KMS-11 (cell line): ENCODE measurements around the gene PCDHA8.
"Not testable (repeated sequence)": the region's sequence is repeated elsewhere in the genome, so short reads cannot be mapped to it uniquely, and the experiment has no call there.

Source experiments
- H2AFZ ChIP-seq: fragments of 200-600 bp; sonication (generic); 2 replicates; pipeline ENCODE4 v1.6.1; 2016; ENCODE audit warnings: antibody characterized with exemption, mixed run types, low read depth
- H3K27ac ChIP-seq: fragments of 200-600 bp; sonication (generic); 2 replicates; pipeline ENCODE4 v1.6.1; 2016; ENCODE audit warnings: mild to moderate bottlenecking, mixed run types
- H3K27me3 ChIP-seq: fragments of 200-600 bp; sonication (generic); 2 replicates; pipeline ENCODE4 v1.6.1; 2017; ENCODE audit warnings: mild to moderate bottlenecking, low read depth, mixed run types, moderate library complexity; ENCODE audit not compliant: insufficient read depth
- H3K36me3 ChIP-seq: fragments of 200-600 bp; sonication (generic); 2 replicates; pipeline ENCODE4 v1.6.1; 2017; ENCODE audit warnings: mild to moderate bottlenecking, mixed run types; ENCODE audit not compliant: insufficient read depth
- H3K4me1 ChIP-seq: fragments of 200-600 bp; sonication (generic); 2 replicates; pipeline ENCODE4 v1.6.1; 2016; ENCODE audit warnings: mild to moderate bottlenecking, low read depth, mixed run types; ENCODE audit not compliant: poor library complexity, severe bottlenecking
- H3K4me2 ChIP-seq: fragments of 200-600 bp; sonication (generic); 2 replicates; pipeline ENCODE4 v1.7.0; 2016; ENCODE audit warnings: mild to moderate bottlenecking, mixed run types
- H3K4me3 ChIP-seq: fragments of 200-600 bp; sonication (generic); IDR thresholded peaks from 2 replicates; pipeline ENCODE4 v1.6.1; 2017; ENCODE audit warnings: low read depth, low read length, mixed read lengths; ENCODE audit not compliant: insufficient read depth
- H3K79me2 ChIP-seq: fragments of 200-600 bp; sonication (generic); 2 replicates; pipeline ENCODE4 v1.6.1; 2016; ENCODE audit warnings: low read depth, mixed run types; ENCODE audit not compliant: insufficient read depth
- H3K9ac ChIP-seq: fragments of 200-600 bp; sonication (generic); 2 replicates; pipeline ENCODE4 v1.6.1; 2016; ENCODE audit warnings: mild to moderate bottlenecking, mixed run types
- H4K20me1 ChIP-seq: fragments of 200-600 bp; sonication (generic); 2 replicates; pipeline ENCODE4 v1.6.1; 2016; ENCODE audit warnings: mild to moderate bottlenecking, mixed run types; ENCODE audit not compliant: insufficient read depth
- CTCF ChIP-seq: fragments of 200-600 bp; sonication (generic); conservative IDR thresholded peaks from 2 replicates; pipeline ENCODE4 v1.6.1; 2017; ENCODE audit warnings: low read depth, mild to moderate bottlenecking, antibody characterized with exemption, low read length, moderate library complexity, mixed read lengths

PCDHA8 gene

GRCh38 chr5:140822281-140822629 lies 18.7 kb upstream of the PCDHA8 start:
- H2AFZ ChIP-seq, result no peak overlapping the region
- no peaks in the 10 kb centered on the region for H3K36me3 ChIP-seq
- H3K27me3 ChIP-seq, result no peaks in the 10 kb centered on the region
- no peaks in the 10 kb centered on the region for H3K4me1 ChIP-seq
- H3K4me3 ChIP-seq, result no peak overlapping the region
- H3K79me2 ChIP-seq, result no peaks in the 10 kb centered on the region
- no peaks in the 10 kb centered on the region for H4K20me1 ChIP-seq
- H3K27ac ChIP-seq, result no peak overlapping the region
- H3K9ac ChIP-seq, result no peak overlapping the region
- TF ChIP-seq CTCF, result no peak
- no peak overlapping the region for H3K4me2 ChIP-seq

GRCh38 chr5:140822969-140823368 lies 18.0 kb upstream of the PCDHA8 start:
- H3K4me3 ChIP-seq, H4K20me1 ChIP-seq, H3K27ac ChIP-seq, H3K36me3 ChIP-seq, H2AFZ ChIP-seq, H3K27me3 ChIP-seq, H3K4me2 ChIP-seq, H3K4me1 ChIP-seq, H3K9ac ChIP-seq, H3K79me2 ChIP-seq: not testable (repeated sequence)

- no peak for TF ChIP-seq CTCF
- H3K4me1 ChIP-seq, result no peaks in the 10 kb centered on the region
- H3K79me2 ChIP-seq, result no peaks in the 10 kb centered on the region
- no peaks in the 10 kb centered on the region for H4K20me1 ChIP-seq
- no peak overlapping the region for H3K9ac ChIP-seq
- H3K36me3 ChIP-seq, result no peaks in the 10 kb centered on the region
- no peak overlapping the region for H3K27ac ChIP-seq
- no peak overlapping the region for H2AFZ ChIP-seq
- no peak overlapping the region for H3K4me3 ChIP-seq
- H3K27me3 ChIP-seq, result no peaks in the 10 kb centered on the region
- no peak overlapping the region for H3K4me2 ChIP-seq
Observed at GRCh38 chr5:140823475-140823874, 17.5 kb upstream of the PCDHA8 start.

GRCh38 chr5:140827704-140828361 lies 13.2 kb upstream of the PCDHA8 start, which contains the start of gene PCDHA6:
Gene PCDHA6, plus strand, starts transcription at chr5:140827960. Its CDS starts 132 bp downstream, at chr5:140828092.
- no peak within 1 kb of the TSS for H3K27ac ChIP-seq
- no peak within 1 kb of the TSS for H2AFZ ChIP-seq
- H3K79me2 ChIP-seq, result no peaks in the 10 kb centered on the region
- H3K4me1 ChIP-seq, result no peaks in the 10 kb centered on the region
- no peak for TF ChIP-seq CTCF
- H3K9ac ChIP-seq, result no peak within 1 kb of the TSS
- no peaks in the 10 kb centered on the region for H4K20me1 ChIP-seq
- H3K27me3 ChIP-seq, result no peaks in the 10 kb centered on the region
- no peaks in the 10 kb centered on the region for H3K36me3 ChIP-seq
- H3K4me3 ChIP-seq, result no peak within 1 kb of the TSS
- H3K4me2 ChIP-seq, result no peak within 1 kb of the TSS

- H3K36me3 ChIP-seq, result no peaks in the 10 kb centered on the region
- H3K4me2 ChIP-seq, result no peak overlapping the region
- H3K79me2 ChIP-seq, result no peaks in the 10 kb centered on the region
- H3K4me1 ChIP-seq, result no peaks in the 10 kb centered on the region
- no peak for TF ChIP-seq CTCF
- no peaks in the 10 kb centered on the region for H3K27me3 ChIP-seq
- no peaks in the 10 kb centered on the region for H4K20me1 ChIP-seq
- H3K27ac ChIP-seq, result no peak overlapping the region
- H2AFZ ChIP-seq, result no peak overlapping the region
- no peak overlapping the region for H3K4me3 ChIP-seq
- no peak overlapping the region for H3K9ac ChIP-seq
Observed at GRCh38 chr5:140828362-140828737, 12.6 kb upstream of the PCDHA8 start.

- H3K27ac ChIP-seq, H3K36me3 ChIP-seq, H2AFZ ChIP-seq, H3K4me2 ChIP-seq, H3K79me2 ChIP-seq, H3K4me3 ChIP-seq, H4K20me1 ChIP-seq, H3K27me3 ChIP-seq, H3K9ac ChIP-seq, H3K4me1 ChIP-seq: not testable (repeated sequence)
Observed at GRCh38 chr5:140829511-140830501, 11.2 kb upstream of the PCDHA8 start.
